ENCODE data around the gene SGTA. TPM values are rescaled to one million over a fixed set of nuclear protein-coding genes. Genes with fewer than 3 reads are reported as not detected.

The SGTA gene
- total and polyA plus RNA-seq, 2 of the 13 experiments (the other 11 are each of a cell fraction or from before 2014, with no cell fraction given): 43.9 to 47.4 TPM

DNA sequence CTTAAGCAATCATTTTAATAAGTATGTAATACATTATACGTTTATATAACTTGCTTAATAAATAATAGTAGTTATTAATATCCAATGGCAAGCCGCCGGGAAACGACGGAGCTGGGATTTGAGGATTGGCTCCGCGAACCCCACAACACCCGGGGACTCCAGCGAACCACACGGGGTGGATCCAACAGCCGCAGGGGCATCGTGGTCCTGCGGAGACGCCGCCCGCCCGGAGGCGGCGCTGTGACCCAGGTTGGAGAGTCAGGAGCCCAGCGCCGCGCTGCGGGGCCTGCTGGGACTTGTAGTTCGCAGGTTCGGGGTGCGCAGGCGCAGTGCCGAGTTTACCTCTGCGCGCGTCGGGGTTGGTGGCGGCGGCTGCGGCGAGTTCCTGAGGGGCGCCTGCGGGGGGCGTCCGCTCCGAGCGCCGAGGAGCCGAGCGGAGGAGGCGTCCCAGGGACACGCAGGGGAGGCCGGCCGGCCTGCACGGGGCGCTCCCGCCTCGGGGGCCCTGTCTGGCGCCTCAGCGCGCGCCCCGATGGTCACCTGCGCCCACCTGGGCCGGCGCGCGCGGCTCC, 36.6 kb upstream of the SGTA start, which contains the start of gene ZNF554 (continued):
- TF ChIP-seq, protein P1, sequence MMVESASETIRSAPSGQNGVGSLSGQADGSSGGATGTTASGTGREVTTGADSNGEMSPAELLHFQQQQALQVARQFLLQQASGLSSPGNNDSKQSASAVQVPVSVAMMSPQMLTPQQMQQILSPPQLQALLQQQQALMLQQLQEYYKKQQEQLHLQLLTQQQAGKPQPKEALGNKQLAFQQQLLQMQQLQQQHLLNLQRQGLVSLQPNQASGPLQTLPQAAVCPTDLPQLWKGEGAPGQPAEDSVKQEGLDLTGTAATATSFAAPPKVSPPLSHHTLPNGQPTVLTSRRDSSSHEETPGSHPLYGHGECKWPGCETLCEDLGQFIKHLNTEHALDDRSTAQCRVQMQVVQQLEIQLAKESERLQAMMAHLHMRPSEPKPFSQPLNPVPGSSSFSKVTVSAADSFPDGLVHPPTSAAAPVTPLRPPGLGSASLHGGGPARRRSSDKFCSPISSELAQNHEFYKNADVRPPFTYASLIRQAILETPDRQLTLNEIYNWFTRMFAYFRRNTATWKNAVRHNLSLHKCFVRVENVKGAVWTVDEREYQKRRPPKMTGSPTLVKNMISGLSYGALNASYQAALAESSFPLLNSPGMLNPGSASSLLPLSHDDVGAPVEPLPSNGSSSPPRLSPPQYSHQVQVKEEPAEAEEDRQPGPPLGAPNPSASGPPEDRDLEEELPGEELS (CRISPR knock-in tag; IDR thresholded peaks at IDR 0.05): peak; percentile 39; the same call in 1 of the 2 replicates
- TF ChIP-seq YY1 (IDR thresholded peaks at IDR 0.05; ENCODE audit: insufficient read depth, insufficient replicate concordance, low read depth, low read length) (peak; percentile 85), ZNF460 (CRISPR knock-in tag; IDR thresholded peaks at IDR 0.05; ENCODE audit: borderline replicate concordance) (no peak; the same call in 1 of the 2 replicates), SMYD3 (CRISPR knock-in tag; IDR thresholded peaks at IDR 0.05) (no peak), ZNF234 (CRISPR knock-in tag; conservative IDR thresholded peaks at IDR 0.05) (no peak), ZNF136 (CRISPR knock-in tag; IDR thresholded peaks at IDR 0.05; ENCODE audit: low read depth) (no peak), ZNF430 (CRISPR knock-in tag; IDR thresholded peaks at IDR 0.05) (peak; percentile 91), REXO4 (CRISPR knock-in tag; IDR thresholded peaks at IDR 0.05; ENCODE audit: borderline replicate concordance) (no peak), ZNF3 (CRISPR knock-in tag; IDR thresholded peaks at IDR 0.05) (no peak), NCOA2 (CRISPR knock-in tag; IDR thresholded peaks at IDR 0.05) (peak; percentile 29; the same call in 1 of the 2 replicates), ZNF878 (CRISPR knock-in tag; IDR thresholded peaks at IDR 0.05) (no peak), NRL (CRISPR knock-in tag; IDR thresholded peaks at IDR 0.05; ENCODE audit: borderline replicate concordance) (no peak), RFX5 (IDR thresholded peaks at IDR 0.05; ENCODE audit: low read depth, low read length) (peak; percentile 37; the same call in 1 of the 2 replicates), U2AF1 (optimal IDR thresholded peaks at IDR 0.05; ENCODE audit: low read depth, low read length) (no peak), MAFF (IDR thresholded peaks at IDR 0.05; ENCODE audit: low read depth, low read length) (no peak), TCF12 (IDR thresholded peaks at IDR 0.05) (no peak), TCF12 (CRISPR knock-in tag; IDR thresholded peaks at IDR 0.05) (no peak), SATB2 (CRISPR knock-in tag; IDR thresholded peaks at IDR 0.05) (no peak)
- TF ChIP-seq, protein P2, sequence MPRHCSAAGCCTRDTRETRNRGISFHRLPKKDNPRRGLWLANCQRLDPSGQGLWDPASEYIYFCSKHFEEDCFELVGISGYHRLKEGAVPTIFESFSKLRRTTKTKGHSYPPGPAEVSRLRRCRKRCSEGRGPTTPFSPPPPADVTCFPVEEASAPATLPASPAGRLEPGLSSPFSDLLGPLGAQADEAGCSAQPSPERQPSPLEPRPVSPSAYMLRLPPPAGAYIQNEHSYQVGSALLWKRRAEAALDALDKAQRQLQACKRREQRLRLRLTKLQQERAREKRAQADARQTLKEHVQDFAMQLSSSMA (CRISPR knock-in tag; IDR thresholded peaks at IDR 0.05): no peak
- TF ChIP-seq, protein P3, sequence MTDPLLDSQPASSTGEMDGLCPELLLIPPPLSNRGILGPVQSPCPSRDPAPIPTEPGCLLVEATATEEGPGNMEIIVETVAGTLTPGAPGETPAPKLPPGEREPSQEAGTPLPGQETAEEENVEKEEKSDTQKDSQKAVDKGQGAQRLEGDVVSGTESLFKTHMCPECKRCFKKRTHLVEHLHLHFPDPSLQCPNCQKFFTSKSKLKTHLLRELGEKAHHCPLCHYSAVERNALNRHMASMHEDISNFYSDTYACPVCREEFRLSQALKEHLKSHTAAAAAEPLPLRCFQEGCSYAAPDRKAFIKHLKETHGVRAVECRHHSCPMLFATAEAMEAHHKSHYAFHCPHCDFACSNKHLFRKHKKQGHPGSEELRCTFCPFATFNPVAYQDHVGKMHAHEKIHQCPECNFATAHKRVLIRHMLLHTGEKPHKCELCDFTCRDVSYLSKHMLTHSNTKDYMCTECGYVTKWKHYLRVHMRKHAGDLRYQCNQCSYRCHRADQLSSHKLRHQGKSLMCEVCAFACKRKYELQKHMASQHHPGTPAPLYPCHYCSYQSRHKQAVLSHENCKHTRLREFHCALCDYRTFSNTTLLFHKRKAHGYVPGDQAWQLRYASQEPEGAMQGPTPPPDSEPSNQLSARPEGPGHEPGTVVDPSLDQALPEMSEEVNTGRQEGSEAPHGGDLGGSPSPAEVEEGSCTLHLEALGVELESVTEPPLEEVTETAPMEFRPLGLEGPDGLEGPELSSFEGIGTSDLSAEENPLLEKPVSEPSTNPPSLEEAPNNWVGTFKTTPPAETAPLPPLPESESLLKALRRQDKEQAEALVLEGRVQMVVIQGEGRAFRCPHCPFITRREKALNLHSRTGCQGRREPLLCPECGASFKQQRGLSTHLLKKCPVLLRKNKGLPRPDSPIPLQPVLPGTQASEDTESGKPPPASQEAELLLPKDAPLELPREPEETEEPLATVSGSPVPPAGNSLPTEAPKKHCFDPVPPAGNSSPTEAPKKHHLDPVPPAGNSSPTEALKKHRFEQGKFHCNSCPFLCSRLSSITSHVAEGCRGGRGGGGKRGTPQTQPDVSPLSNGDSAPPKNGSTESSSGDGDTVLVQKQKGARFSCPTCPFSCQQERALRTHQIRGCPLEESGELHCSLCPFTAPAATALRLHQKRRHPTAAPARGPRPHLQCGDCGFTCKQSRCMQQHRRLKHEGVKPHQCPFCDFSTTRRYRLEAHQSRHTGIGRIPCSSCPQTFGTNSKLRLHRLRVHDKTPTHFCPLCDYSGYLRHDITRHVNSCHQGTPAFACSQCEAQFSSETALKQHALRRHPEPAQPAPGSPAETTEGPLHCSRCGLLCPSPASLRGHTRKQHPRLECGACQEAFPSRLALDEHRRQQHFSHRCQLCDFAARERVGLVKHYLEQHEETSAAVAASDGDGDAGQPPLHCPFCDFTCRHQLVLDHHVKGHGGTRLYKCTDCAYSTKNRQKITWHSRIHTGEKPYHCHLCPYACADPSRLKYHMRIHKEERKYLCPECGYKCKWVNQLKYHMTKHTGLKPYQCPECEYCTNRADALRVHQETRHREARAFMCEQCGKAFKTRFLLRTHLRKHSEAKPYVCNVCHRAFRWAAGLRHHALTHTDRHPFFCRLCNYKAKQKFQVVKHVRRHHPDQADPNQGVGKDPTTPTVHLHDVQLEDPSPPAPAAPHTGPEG (CRISPR knock-in tag; IDR thresholded peaks at IDR 0.05): no peak
- TF ChIP-seq, protein P4, sequence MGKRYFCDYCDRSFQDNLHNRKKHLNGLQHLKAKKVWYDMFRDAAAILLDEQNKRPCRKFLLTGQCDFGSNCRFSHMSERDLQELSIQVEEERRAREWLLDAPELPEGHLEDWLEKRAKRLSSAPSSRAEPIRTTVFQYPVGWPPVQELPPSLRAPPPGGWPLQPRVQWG (CRISPR knock-in tag; IDR thresholded peaks at IDR 0.05; ENCODE audit: borderline replicate concordance, low read depth): no peak

Data from HepG2 (cell line).